Stimulated activated naive B cell treated with anti-CD40 and anti-IgM and Interleukin-4, amounts not matched to agents 10 μg/mL and 1 μg/mL and 100 μg/mL, for 72 hours (primary cell): ENCODE data around the gene VRK3.
"Not testable (repeated sequence)": the region's sequence is repeated elsewhere in the genome, so short reads cannot be mapped to it uniquely, and the experiment has no call there.

ENCODE experiments used
- ATAC-seq, 2 donors: fragments of 150-1000 bp; cut with Tn5 transposase; replicated peaks; 2 replicates each; pipeline ENCODE4 v1.10.0; 2021; ENCODE audit warnings: moderate library complexity in 1 of 2
- DNase-seq: peaks from one replicate; pipeline ENCODE4 v3.0.0; 2021
- H3K27ac Mint-ChIP-seq: one replicate; pipeline ENCODE4 v1.8.0; 2022; ENCODE audit warnings: mild to moderate bottlenecking, mixed read lengths
- H3K27me3 Mint-ChIP-seq, 2 donors: one replicate each; pipeline ENCODE4 v1.8.0; 2022; ENCODE audit warnings: mixed read lengths in 2 of 2
- H3K36me3 Mint-ChIP-seq, 2 donors: one replicate each; pipeline ENCODE4 v1.8.0; 2022; ENCODE audit warnings: mixed read lengths in 2 of 2, mild to moderate bottlenecking in 1 of 2
- H3K4me1 Mint-ChIP-seq, 2 donors: one replicate each; pipeline ENCODE4 v1.8.0; 2022; ENCODE audit warnings: mixed read lengths in 2 of 2, mild to moderate bottlenecking in 1 of 2
- H3K4me3 Mint-ChIP-seq, 2 donors: one replicate each; pipeline ENCODE4 v1.8.0; 2022; ENCODE audit warnings: mild to moderate bottlenecking in 2 of 2, mixed read lengths in 2 of 2, moderate library complexity in 1 of 2
- H3K9me3 Mint-ChIP-seq, 2 donors: one replicate each; pipeline ENCODE4 v1.8.0; 2022; ENCODE audit warnings: mixed read lengths in 2 of 2, mild to moderate bottlenecking in 1 of 2

VRK3 gene, protein sequence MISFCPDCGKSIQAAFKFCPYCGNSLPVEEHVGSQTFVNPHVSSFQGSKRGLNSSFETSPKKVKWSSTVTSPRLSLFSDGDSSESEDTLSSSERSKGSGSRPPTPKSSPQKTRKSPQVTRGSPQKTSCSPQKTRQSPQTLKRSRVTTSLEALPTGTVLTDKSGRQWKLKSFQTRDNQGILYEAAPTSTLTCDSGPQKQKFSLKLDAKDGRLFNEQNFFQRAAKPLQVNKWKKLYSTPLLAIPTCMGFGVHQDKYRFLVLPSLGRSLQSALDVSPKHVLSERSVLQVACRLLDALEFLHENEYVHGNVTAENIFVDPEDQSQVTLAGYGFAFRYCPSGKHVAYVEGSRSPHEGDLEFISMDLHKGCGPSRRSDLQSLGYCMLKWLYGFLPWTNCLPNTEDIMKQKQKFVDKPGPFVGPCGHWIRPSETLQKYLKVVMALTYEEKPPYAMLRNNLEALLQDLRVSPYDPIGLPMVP

GRCh38 chr19:50025022-50025793 lies at the start of gene VRK3:
TSS of gene VRK3 (minus strand) at chr19:50025372. CDS start at chr19:50016162, 9,210 bp downstream.
- Mint-ChIP-seq H3K36me3 (peaks cover 14 to 36% of the 10 kb centered on the region in 2 donors), H3K4me3 (peak within 1 kb of the TSS; percentile 95 to 99), H3K27ac (peak within 1 kb of the TSS; percentile 99), H3K4me1 (peaks cover 23 to 47% of the 10 kb centered on the region in 2 donors), H3K27me3 (no peaks in the 10 kb centered on the region), H3K9me3 (peaks cover 4% of the 10 kb centered on the region in 2 donors)
- ATAC-seq (peak; percentile 90 to 91), DNase-seq (peak; percentile 99)

DNA sequence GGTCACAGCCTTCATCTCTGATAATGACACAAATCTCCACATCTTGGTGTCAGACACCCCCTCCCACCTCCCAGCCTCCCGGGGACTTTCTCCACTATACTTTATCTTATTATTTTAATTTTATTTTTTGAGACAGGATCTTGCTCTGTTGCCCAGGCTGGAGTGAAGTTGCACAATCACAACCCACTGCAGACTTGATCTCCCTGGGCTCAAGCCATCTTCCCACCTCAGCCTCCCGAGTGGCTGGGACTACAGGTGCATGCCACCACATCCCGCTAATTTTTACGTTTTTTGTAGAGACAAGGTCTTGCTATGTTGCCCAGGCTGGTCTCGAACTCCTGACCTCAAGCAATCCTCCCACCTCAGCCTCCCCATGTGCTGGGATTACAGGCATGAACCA lies 43.2 kb upstream of the VRK3 start:
- H3K36me3 Mint-ChIP-seq, H3K9me3 Mint-ChIP-seq, H3K27ac Mint-ChIP-seq, H3K4me3 Mint-ChIP-seq, ATAC-seq, H3K4me1 Mint-ChIP-seq, DNase-seq: not testable (repeated sequence)
- peaks cover 20 to 28% of the 10 kb centered on the region in 2 donors for H3K27me3 Mint-ChIP-seq

DNA sequence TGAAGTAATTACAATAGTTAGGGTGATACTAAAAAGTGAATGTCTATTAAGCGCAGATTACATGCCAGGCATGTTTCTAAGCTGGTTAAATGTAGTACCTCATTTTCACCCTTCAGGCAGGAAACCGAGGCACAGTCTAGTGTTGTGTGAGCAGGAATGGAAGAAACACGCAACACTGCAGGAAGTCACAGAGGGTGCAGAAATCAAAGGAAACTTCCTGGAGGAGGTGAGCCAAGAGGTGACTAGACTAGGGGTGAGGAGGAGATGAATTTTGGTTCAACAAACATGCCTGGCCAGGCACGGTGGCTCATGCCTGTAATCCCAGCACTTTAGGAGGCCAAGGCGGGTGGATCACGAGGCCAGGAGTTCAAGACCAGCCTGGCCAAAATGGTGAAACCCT lies 42.4 kb upstream of the VRK3 start:
- Mint-ChIP-seq H3K9me3 (no peaks in the 10 kb centered on the region), H3K4me3 (no peak overlapping the region), H3K4me1 (no peaks in the 10 kb centered on the region), H3K27ac (no peak overlapping the region), H3K36me3 (peaks cover 0 to 2% of the 10 kb centered on the region in 2 donors), H3K27me3 (peaks cover 15 to 24% of the 10 kb centered on the region in 2 donors)
- ATAC-seq: no peak
- DNase-seq: no peak

DNA sequence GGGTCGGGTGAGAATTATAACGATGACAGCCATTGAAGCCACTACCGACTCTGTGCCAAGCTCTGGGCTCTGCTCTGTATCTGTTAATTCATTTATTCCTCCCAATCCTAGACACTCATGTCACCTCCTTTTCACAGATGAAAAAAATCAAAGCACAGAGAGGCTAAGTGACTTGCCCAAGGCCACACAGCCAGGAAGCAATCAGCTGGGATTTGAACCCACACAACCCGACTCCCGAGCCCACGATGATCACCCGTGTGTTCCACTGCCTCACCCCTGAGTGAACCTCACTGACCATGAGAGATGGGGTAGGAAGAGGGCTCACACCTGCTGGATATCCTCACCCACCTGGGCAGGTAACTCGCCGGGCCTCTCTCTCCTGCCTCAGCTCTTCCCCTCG lies 40.8 kb upstream of the VRK3 start:
- DNase-seq: no peak
- H3K36me3 Mint-ChIP-seq: no peaks in the 10 kb centered on the region

DNA sequence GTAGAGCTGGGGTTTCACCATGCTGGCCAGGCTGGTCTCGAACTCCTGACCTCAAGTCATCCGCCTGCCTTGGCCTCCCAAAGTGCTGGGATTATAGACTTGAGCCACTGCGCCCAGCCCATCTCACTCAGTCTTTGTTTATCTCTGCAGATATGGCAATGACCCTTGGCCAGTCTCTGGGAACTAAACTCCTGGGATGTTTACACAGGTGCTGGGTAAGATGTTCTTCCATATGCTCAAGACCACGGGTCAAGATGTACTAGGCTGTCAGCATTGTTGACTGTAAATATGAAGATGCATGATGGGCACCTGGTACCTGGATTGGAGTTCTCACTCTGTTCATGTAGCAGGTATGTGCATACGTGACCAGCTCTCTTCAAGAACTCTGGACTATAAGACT lies 36.5 kb upstream of the VRK3 start:
- Mint-ChIP-seq H3K4me1 (no peaks in the 10 kb centered on the region), H3K27me3 (peaks cover 9 to 18% of the 10 kb centered on the region in 2 donors), H3K27ac (no peak overlapping the region), H3K9me3 (peaks cover 11 to 18% of the 10 kb centered on the region in 2 donors), H3K4me3 (no peak overlapping the region), H3K36me3 (peaks cover 0 to 13% of the 10 kb centered on the region in 2 donors)
- ATAC-seq: no peak
- no peak for DNase-seq

More for the DNA sequence above, 40.8 kb upstream of the VRK3 start:
- Mint-ChIP-seq H3K4me3 (no peak overlapping the region), H3K9me3 (no peaks in the 10 kb centered on the region), H3K4me1 (no peaks in the 10 kb centered on the region), H3K27me3 (peaks cover 9 to 25% of the 10 kb centered on the region in 2 donors), H3K27ac (no peak overlapping the region)
- ATAC-seq: no peak

- Mint-ChIP-seq H3K4me3 (no peak overlapping the region), H3K36me3 (peaks cover 0 to 13% of the 10 kb centered on the region in 2 donors), H3K4me1 (no peaks in the 10 kb centered on the region), H3K27me3 (peaks cover 3 to 6% of the 10 kb centered on the region in 2 donors), H3K9me3 (peaks cover 11 to 18% of the 10 kb centered on the region in 2 donors), H3K27ac (no peak overlapping the region)
- no peak for ATAC-seq
- no peak for DNase-seq
These were observed 34.9 kb upstream of the VRK3 start for GRCh38 chr19:50060107-50060506.

- H3K27ac Mint-ChIP-seq: no peak overlapping the region
- no peak overlapping the region for H3K4me3 Mint-ChIP-seq
- DNase-seq (no peak), ATAC-seq (no peak)
- H3K9me3 Mint-ChIP-seq: peaks cover 11 to 18% of the 10 kb centered on the region in 2 donors
- H3K4me1 Mint-ChIP-seq: no peaks in the 10 kb centered on the region
- peaks cover 0 to 5% of the 10 kb centered on the region in 2 donors for H3K27me3 Mint-ChIP-seq
- H3K36me3 Mint-ChIP-seq: peaks cover 0 to 13% of the 10 kb centered on the region in 2 donors
These were observed 33.9 kb upstream of the VRK3 start for GRCh38 chr19:50059045-50059444.

- Mint-ChIP-seq H3K36me3 (peaks cover 0 to 13% of the 10 kb centered on the region in 2 donors), H3K9me3 (peaks cover 11 to 18% of the 10 kb centered on the region in 2 donors), H3K4me3 (no peak overlapping the region), H3K27me3 (peaks cover 0 to 5% of the 10 kb centered on the region in 2 donors), H3K27ac (no peak overlapping the region), H3K4me1 (no peaks in the 10 kb centered on the region)
- ATAC-seq: no peak
- DNase-seq: no peak
These were observed 33.3 kb upstream of the VRK3 start for GRCh38 chr19:50058425-50058824.

DNA sequence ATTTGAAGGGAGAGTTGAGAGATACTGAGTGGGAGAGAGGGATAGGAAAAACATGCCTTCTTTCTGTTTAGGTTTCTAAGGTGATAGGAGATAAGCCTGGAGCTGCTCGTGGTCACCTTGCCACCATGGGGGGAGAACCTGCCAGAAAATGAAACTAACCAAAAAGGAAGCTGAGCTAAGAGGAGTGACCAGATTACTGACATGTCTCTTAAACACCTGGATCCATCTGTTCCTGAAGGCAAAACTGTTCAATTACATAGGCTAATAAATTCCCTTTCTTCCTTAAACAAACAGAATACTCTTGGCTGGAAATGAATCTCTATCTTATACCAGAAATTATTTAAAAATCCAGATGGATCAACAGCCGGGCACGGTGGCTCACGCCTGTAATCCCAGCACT lies 27.9 kb upstream of the VRK3 start:
- peaks cover 7 to 11% of the 10 kb centered on the region in 2 donors for H3K36me3 Mint-ChIP-seq
- H3K27me3 Mint-ChIP-seq: peaks cover 6 to 19% of the 10 kb centered on the region in 2 donors
- H3K27ac Mint-ChIP-seq: no peak overlapping the region
- peaks cover 0 to 5% of the 10 kb centered on the region in 2 donors for H3K9me3 Mint-ChIP-seq
- DNase-seq (no peak), ATAC-seq (no peak)
- H3K4me3 Mint-ChIP-seq: no peak overlapping the region
- peaks cover 17 to 20% of the 10 kb centered on the region in 2 donors for H3K4me1 Mint-ChIP-seq

- peaks cover 3 to 4% of the 10 kb centered on the region in 2 donors for H3K9me3 Mint-ChIP-seq
- ATAC-seq (no peak), DNase-seq (no peak)
- peaks cover 6 to 19% of the 10 kb centered on the region in 2 donors for H3K27me3 Mint-ChIP-seq
- peaks cover 15 to 22% of the 10 kb centered on the region in 2 donors for H3K36me3 Mint-ChIP-seq
- H3K27ac Mint-ChIP-seq: no peak overlapping the region
- H3K4me3 Mint-ChIP-seq: no peak overlapping the region
- H3K4me1 Mint-ChIP-seq: peaks cover 17 to 20% of the 10 kb centered on the region in 2 donors
These were observed 26.8 kb upstream of the VRK3 start for GRCh38 chr19:50051964-50052363.

- H3K9me3 Mint-ChIP-seq, ATAC-seq, DNase-seq: not testable (repeated sequence)
- Mint-ChIP-seq H3K36me3 (peaks cover 21 to 28% of the 10 kb centered on the region in 2 donors), H3K27me3 (peaks cover 6 to 19% of the 10 kb centered on the region in 2 donors), H3K27ac (peak overlapping the region; percentile 88), H3K4me1 (peaks cover 17 to 20% of the 10 kb centered on the region in 2 donors), H3K4me3 (peak overlapping the region; percentile 82 to 90)
These were observed 26.2 kb upstream of the VRK3 start for GRCh38 chr19:50051228-50051895.

- Mint-ChIP-seq H3K27me3 (peaks cover 6 to 19% of the 10 kb centered on the region in 2 donors), H3K27ac (peak overlapping the region; percentile 88), H3K9me3 (peaks cover 7 to 8% of the 10 kb centered on the region in 2 donors), H3K36me3 (peaks cover 29 to 36% of the 10 kb centered on the region in 2 donors), H3K4me3 (peak overlapping the region; percentile 82 to 90), H3K4me1 (peaks cover 17 to 20% of the 10 kb centered on the region in 2 donors)
- ATAC-seq (peak; percentile 92 to 97), DNase-seq (peak; percentile 77)
These were observed 25.4 kb upstream of the VRK3 start for GRCh38 chr19:50050406-50051227.

GRCh38 chr19:50047671-50048070 lies 22.5 kb upstream of the VRK3 start:
- no peak overlapping the region for H3K4me3 Mint-ChIP-seq
- ATAC-seq: no peak
- peaks cover 57 to 60% of the 10 kb centered on the region in 2 donors for H3K36me3 Mint-ChIP-seq
- peaks cover 14 to 20% of the 10 kb centered on the region in 2 donors for H3K4me1 Mint-ChIP-seq
- no peak for DNase-seq
- H3K27ac Mint-ChIP-seq: no peak overlapping the region
- H3K9me3 Mint-ChIP-seq: peaks cover 22 to 32% of the 10 kb centered on the region in 2 donors
- peaks cover 6 to 14% of the 10 kb centered on the region in 2 donors for H3K27me3 Mint-ChIP-seq
